HUES48 (cell line): Measurements from ENCODE around the gene LDLRAP1.

Experiments
- H3K27ac ChIP-seq: one replicate; pipeline ENCODE4 v1.7.0; 2013; ENCODE audit warnings: low read depth, low read length, inconsistent platforms
- H3K27me3 ChIP-seq: 2 replicates; pipeline ENCODE4 v1.6.1; 2013; ENCODE audit warnings: mild to moderate bottlenecking, low read length; ENCODE audit not compliant: control insufficient read depth, insufficient read depth
- H3K36me3 ChIP-seq: 2 replicates; pipeline ENCODE4 v1.6.1; 2013; ENCODE audit warnings: low read length; ENCODE audit not compliant: control insufficient read depth, insufficient read depth
- H3K4me1 ChIP-seq: 2 replicates; pipeline ENCODE4 v1.6.1; 2013; ENCODE audit warnings: mild to moderate bottlenecking, low read length; ENCODE audit not compliant: control insufficient read depth, insufficient read depth
- H3K4me3 ChIP-seq: 2 replicates; pipeline ENCODE4 v1.5.1; 2013; ENCODE audit warnings: mild to moderate bottlenecking, low read depth, low read length
- H3K9ac ChIP-seq: 2 replicates; pipeline ENCODE4 v1.6.1; 2013; ENCODE audit warnings: mild to moderate bottlenecking, low read depth, low read length, moderate library complexity
- H3K9me3 ChIP-seq: 2 replicates; pipeline ENCODE4 v1.6.1; 2013; ENCODE audit warnings: low read length; ENCODE audit not compliant: control insufficient read depth, insufficient read depth

Gene LDLRAP1

DNA sequence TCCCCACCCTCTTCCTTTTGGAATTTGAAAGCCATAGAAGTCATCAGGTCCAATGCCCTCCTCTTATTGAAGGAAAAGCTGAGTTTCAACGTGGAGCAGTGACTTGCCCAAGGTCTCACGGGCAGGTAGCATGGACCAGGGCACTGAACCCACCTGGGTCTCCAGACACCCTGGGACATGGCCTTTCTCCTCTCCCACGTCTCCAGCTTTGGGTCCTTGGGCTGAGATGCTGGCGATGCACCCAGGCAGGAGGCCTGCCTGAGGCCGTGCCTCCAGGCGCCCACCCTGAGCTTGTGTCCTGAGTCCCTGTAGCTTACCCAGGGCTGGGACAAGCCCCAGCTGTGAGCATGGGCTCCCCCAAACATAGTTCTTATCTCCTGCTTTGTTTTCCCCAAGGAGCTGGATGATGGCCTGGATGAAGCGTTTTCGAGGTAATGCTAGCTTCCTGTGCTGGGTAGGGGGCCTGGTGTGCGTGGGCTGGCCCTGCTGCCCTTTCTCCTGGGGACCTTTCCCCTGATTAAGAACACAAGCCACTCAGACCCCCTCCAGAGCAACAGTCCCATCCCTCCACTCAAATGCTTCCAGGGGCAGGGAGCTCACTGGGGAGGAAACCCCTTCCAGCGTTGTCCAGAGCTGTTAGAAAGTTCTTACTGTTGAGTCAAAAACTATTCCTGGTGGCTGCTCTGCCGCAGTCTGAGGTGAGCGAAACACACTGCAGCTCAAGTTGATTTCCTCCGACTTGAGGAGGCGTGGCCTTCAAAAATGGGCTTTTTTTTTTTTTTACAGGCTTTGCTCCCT lies 21.6 kb downstream of the LDLRAP1 start:
- H3K9ac ChIP-seq, result no peak overlapping the region
- peaks cover 39% of the 10 kb centered on the region for H3K4me1 ChIP-seq
- no peak overlapping the region for H3K4me3 ChIP-seq
- no peaks in the 10 kb centered on the region for H3K27me3 ChIP-seq
- no peaks in the 10 kb centered on the region for H3K9me3 ChIP-seq
- peaks cover 15% of the 10 kb centered on the region; the same call in 1 of the 2 replicates for H3K36me3 ChIP-seq
- H3K27ac ChIP-seq, result no peak overlapping the region

DNA sequence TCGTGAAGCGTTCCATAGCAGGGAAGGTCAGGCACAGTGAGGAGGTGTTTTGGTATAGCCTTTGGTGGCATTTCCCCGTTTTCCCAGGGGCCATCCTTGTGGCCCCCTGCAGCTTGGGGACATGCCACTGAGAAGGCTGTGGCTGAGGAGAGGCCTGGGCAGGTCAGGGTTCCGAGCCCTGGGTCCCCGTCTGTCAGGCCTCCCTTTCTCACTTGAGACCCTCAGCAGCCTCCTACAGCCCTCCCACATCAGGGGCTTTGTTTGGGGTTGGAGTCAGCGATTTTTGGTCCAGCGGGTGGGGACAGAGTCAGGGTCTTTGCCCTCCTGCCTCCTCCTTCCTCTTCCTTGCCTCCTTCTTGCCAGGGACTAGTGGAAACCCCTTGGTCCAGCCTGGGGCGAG lies 22.2 kb downstream of the LDLRAP1 start:
- H3K4me1 ChIP-seq, result peaks cover 39% of the 10 kb centered on the region
- no peaks in the 10 kb centered on the region for H3K27me3 ChIP-seq
- no peaks in the 10 kb centered on the region for H3K9me3 ChIP-seq
- peaks cover 11% of the 10 kb centered on the region; the same call in 1 of the 2 replicates for H3K36me3 ChIP-seq
- H3K4me3 ChIP-seq, result no peak overlapping the region
- no peak overlapping the region for H3K27ac ChIP-seq
- no peak overlapping the region for H3K9ac ChIP-seq

DNA sequence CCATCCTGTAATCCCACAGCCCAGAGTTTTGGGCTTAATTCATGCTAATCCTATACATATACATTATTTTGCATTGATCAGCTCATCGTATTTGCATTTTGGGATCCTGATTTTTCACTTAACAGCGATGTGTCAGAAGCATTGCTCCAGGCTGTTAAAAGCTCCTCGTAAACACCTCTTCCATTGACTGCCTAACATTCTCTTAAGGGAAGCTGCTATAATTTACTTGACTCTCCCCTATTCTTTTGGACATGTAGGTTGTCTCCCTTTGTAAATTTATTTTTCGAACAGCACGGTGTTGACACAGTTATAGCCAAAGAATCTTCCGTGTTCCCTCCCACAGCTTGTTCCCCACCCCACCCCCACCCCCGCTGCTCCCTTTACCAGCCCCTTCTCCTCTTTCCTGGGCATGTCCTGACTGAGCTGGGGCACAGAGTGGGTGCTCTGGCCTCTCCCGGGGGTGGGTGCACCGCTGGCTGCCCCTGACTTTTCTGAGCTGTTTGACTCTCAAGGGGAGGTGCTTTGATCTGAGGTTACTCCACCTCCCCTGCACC lies 22.8 kb downstream of the LDLRAP1 start:
- Histone ChIP-seq H3K9me3 (no peaks in the 10 kb centered on the region), H3K4me1 (peaks cover 39% of the 10 kb centered on the region), H3K27ac (no peak overlapping the region), H3K9ac (no peak overlapping the region), H3K27me3 (no peaks in the 10 kb centered on the region), H3K4me3 (no peak overlapping the region), H3K36me3 (peaks cover 8% of the 10 kb centered on the region; the same call in 1 of the 2 replicates)

DNA sequence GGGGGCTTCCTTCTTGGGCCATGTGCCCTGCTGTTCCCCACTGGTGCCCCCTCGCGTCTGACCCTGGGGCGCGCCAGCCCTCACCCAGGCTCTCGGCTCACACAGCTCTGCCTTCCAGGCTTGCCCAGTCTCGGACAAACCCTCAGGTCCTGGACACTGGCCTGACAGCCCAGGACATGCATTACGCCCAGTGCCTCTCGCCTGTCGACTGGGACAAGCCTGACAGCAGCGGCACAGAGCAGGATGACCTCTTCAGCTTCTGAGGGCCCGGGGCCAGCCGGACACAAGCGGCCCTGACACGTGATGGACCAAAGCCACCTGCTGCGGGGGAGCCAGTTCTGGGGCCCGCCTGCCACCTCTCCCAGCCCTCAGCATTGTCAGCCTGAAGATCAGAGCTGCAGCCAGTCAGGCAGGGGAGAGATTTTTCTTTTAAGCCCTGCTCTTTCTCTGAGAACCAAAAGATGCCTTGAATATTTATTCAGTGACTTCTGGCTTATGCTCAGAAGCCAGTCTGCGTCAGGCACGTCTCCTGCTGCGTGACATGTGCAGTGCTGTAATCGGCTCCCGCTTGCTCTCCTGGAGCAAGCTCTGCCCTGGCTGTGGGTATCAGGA lies 23.4 kb downstream of the LDLRAP1 start:
- H3K27me3 ChIP-seq, result no peaks in the 10 kb centered on the region; the same call in 1 of the 2 replicates
- no peaks in the 10 kb centered on the region for H3K9me3 ChIP-seq
- no peak overlapping the region for H3K27ac ChIP-seq
- peaks cover 39% of the 10 kb centered on the region for H3K4me1 ChIP-seq
- no peak overlapping the region for H3K9ac ChIP-seq
- H3K4me3 ChIP-seq, result no peak overlapping the region
- H3K36me3 ChIP-seq, result peaks cover 8% of the 10 kb centered on the region; the same call in 1 of the 2 replicates

DNA sequence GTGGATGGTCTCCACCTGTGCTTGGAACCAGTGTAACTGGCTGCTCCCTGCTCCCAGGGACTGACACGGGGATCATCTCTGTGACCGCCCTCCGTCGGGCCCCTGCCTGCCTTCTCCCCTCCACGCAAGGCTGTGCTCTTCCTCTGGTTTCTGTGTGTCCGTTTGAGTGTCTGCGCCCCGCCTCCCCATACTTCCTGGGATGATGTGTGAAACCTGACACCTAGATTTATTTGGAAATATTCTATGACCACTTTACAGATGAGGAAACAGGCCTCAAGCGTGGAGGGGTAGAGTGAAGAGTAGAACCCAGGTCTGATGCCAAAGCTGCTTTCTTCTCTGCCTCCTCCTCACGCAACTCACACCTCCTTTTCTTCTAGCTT lies 24.3 kb downstream of the LDLRAP1 start:
- Histone ChIP-seq H3K36me3 (peaks cover 8% of the 10 kb centered on the region; the same call in 1 of the 2 replicates), H3K4me3 (no peak overlapping the region), H3K27ac (peak overlapping the region; percentile 82), H3K9ac (no peak overlapping the region), H3K9me3 (no peaks in the 10 kb centered on the region), H3K27me3 (no peaks in the 10 kb centered on the region; the same call in 1 of the 2 replicates), H3K4me1 (peaks cover 42% of the 10 kb centered on the region)

DNA sequence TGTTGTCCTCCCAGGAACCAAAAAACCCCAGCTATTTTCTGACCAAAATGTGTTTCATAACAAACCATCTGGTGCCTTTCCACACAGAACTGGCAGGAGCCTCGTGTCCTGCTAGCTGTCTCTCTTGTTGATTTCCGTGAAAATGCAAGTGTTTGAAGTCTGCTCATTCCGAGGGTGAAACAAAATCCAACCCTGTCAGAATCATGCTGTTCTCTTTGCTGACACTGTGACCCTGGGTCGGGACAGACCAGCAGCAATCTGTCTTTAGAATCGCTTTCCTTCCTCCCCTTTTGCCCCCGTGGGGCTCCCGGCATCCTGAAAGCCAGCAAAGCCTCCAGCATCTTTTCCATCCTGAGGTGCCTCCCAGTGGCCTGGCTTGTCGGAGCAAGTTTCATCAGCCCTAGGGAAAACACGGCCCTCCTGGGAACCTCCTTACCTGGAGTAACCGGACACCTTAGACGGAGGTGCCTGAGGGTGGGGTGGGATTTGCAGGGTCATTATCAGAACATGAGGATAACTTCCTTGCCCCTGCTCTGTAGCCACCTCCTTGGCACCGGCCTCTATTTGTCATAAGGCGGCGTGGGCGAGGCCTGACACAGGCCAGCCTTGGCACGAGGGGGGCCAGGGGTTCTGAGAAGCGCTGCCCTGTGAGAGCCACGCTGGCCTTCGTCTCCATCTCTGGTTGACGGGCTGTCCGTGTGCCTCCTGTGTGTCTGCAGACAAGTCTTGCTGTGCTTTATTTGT lies 24.9 kb downstream of the LDLRAP1 start:
- Histone ChIP-seq H3K36me3 (peaks cover 8% of the 10 kb centered on the region; the same call in 1 of the 2 replicates), H3K9me3 (no peaks in the 10 kb centered on the region), H3K27me3 (no peaks in the 10 kb centered on the region; the same call in 1 of the 2 replicates), H3K9ac (no peak overlapping the region), H3K4me1 (peaks cover 44% of the 10 kb centered on the region), H3K27ac (peak overlapping the region; percentile 82), H3K4me3 (no peak overlapping the region)

DNA sequence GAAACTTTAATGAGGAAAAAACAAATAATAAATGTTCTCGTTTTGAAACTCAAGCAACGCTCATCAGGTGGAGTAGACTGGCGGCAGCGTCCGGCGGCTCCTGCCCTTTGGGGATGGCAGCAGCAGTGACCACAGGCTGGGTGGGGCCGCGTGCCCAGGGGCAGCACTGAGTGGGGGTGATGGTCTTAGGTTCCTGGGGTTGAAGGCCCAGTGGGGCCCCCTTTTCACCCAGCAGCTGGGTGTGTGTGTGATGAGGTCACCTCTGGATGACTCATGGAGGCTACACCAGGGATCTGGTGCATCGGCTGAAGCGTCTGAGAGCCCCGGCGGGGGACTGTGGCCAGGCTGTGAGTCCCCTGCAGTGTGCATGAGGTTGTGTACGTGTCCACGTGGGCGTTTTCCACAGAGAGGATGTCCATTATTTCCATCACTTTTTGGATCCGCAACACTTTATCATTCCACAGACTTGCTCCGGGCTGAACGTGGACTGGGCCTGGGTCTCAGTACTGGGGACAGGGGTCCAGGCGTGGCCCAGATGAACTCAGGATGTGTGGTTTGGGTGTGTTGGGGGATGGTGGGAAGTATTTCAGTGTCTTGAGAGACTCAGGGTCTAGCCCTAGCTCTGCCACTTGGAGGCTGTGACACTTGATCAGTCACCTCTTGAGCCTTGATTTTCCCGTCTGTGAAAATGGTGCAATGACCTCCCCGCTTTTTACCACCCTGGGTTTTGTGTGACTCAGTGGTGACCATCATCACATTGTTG lies 25.6 kb downstream of the LDLRAP1 start:
- no peak overlapping the region for H3K4me3 ChIP-seq

DNA sequence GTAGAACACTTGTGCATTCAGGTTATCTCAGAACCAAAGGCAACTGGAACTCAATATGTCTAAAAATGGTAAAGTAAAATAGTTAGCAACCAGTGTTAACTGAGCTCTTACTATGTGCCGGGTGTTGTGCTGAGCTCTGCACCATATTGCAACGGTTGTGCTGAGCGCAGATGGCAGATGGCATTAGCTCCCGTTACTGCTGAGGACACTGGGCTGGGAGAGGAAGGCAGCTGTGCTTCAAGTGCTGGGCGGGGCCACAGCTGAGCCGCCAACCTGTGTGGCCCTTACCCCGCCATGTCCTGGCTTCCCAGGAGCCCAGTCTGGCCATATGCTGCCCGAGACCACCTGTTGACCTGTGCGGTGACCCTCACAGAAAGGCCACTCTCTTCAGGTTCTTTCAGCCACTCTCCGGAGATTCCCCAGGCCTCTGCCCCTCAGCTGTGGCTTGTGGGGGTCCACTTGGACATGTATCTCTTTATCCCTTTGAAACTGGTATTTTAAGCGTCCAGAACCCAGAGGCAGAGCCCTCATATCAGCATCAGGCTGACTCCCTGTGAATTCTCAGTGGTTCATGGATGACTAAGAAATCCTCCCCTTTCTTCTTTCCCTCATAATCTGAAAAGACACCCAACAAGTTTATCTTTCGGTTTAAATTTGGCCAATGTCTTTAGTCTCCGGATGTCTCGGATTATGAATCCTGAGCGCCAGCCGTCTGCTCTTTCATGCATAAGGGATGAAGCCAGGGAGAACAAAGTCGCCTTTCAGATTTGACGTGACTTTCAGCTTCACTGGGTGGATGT lies 26.4 kb downstream of the LDLRAP1 start:
- Histone ChIP-seq H3K27ac (no peak overlapping the region), H3K27me3 (no peaks in the 10 kb centered on the region; the same call in 1 of the 2 replicates), H3K4me1 (peaks cover 49% of the 10 kb centered on the region), H3K4me3 (no peak overlapping the region), H3K9ac (no peak overlapping the region), H3K36me3 (no peaks in the 10 kb centered on the region), H3K9me3 (no peaks in the 10 kb centered on the region)

More for the DNA sequence above, 25.6 kb downstream of the LDLRAP1 start:
- Histone ChIP-seq H3K36me3 (0 out of 2 replicates have a peak, but pooled peaks cover under 1% of the 10 kb centered on the region), H3K4me1 (peaks cover 49% of the 10 kb centered on the region), H3K9ac (no peak overlapping the region), H3K27ac (peak overlapping the region; percentile 82), H3K9me3 (no peaks in the 10 kb centered on the region), H3K27me3 (no peaks in the 10 kb centered on the region; the same call in 1 of the 2 replicates)

DNA sequence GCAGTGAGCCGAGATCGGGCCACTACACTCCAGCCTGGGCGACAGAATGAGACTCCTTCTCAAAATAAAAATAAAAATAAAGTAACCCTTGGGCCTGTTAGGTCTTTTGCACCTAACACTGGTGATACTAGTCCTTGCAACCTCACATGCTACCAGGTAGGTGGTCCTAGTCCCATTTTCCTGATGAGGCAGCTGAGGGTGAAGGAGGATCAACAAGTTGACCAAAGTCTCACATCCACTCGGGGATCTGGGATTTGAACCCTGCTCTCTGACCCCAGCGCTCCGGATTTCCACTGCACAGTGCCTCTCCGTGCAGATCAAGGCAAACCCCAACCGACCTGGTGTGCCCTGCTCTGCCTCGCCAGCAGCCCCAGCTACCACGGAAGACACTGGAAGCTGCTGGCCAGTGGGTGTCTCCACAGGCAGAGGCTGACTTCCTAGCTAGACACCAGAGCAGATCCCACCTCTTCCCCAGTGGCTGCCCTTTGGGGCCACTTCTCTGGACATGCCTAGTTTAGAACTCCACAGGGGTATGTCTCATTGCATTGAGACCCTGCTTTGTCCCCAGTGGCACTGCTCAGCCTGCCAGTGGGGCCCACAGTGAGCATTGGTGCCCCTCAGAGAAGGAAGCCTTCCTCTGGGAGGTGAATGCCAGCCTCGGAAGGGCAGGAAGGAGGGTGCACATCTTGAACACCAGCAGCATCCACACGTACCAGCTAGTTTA lies 27.6 kb downstream of the LDLRAP1 start:
- Histone ChIP-seq H3K27ac (no peak overlapping the region), H3K9me3 (no peaks in the 10 kb centered on the region), H3K4me1 (peaks cover 42% of the 10 kb centered on the region), H3K4me3 (no peak overlapping the region), H3K27me3 (no peaks in the 10 kb centered on the region; the same call in 1 of the 2 replicates), H3K36me3 (no peaks in the 10 kb centered on the region), H3K9ac (no peak overlapping the region)
